ENCODE data around the gene DNAJB14. TPM values are rescaled to one million over a fixed set of nuclear protein-coding genes. Genes with fewer than 3 reads are reported as not detected.

Gene DNAJB14
- total and polyA plus RNA-seq, 2 donors (not counting 1 experiment from before 2014, with no cell fraction given), result 25.1 to 41.5 TPM

GRCh38 chr4:99917575-99917974 is 28.8 kb downstream of the DNAJB14 start:
- Histone ChIP-seq H4K20me1 (ENCODE audit: control insufficient read depth, extremely low read depth, insufficient read depth, low read length) (no peaks in the 10 kb centered on the region), H3K27me3 (ENCODE audit: control insufficient read depth, insufficient read depth, low read length) (no peaks in the 10 kb centered on the region), H3K36me3 (ENCODE audit: control insufficient read depth, insufficient read depth, low read length) (no peaks in the 10 kb centered on the region), H3K27ac (ENCODE audit: insufficient read depth, low read length) (no peak overlapping the region), H3K79me2 (ENCODE audit: control insufficient read depth, insufficient read depth, low read length) (no peaks in the 10 kb centered on the region), H3K9me3 (ENCODE audit: control insufficient read depth, insufficient read depth, low read depth, low read length) (no peaks in the 10 kb centered on the region), H3K4me2 (ENCODE audit: extremely low read depth, insufficient read depth, low read length) (no peak overlapping the region), H3K9ac (ENCODE audit: insufficient read depth, low read length) (no peak overlapping the region), H3K4me3 (replicated peaks in 1 of 4; ENCODE audit: control extremely low read depth in 1 of 4, insufficient read depth in 1 of 4, low read depth in 3 of 4, low read length in 4 of 4) (no peak overlapping the region), H2AFZ (ENCODE audit: low read length) (no peak overlapping the region), H3K4me1 (ENCODE audit: control insufficient read depth, extremely low read depth, insufficient read depth, low read length) (no peaks in the 10 kb centered on the region)
- no peak for DNase-seq (ENCODE audit: low read depth in 2 of 2)
- TF ChIP-seq CTCF (conservative IDR thresholded peaks at IDR 0.05 in 1 of 2, IDR thresholded peaks at IDR 0.05 in 1 of 2; ENCODE audit: low read depth in 1 of 2, low read length in 2 of 2) (no peak), EZH2 (IDR thresholded peaks at IDR 0.05; ENCODE audit: low read length, missing control alignments) (no peak)

- no peak for DNase-seq (ENCODE audit: low read depth in 2 of 2)
- Histone ChIP-seq H3K36me3 (ENCODE audit: control insufficient read depth, insufficient read depth, low read length) (no peaks in the 10 kb centered on the region), H3K79me2 (ENCODE audit: control insufficient read depth, insufficient read depth, low read length) (no peaks in the 10 kb centered on the region), H3K27me3 (ENCODE audit: control insufficient read depth, insufficient read depth, low read length) (no peaks in the 10 kb centered on the region), H3K9ac (ENCODE audit: insufficient read depth, low read length) (no peak overlapping the region), H3K9me3 (ENCODE audit: control insufficient read depth, insufficient read depth, low read depth, low read length) (no peaks in the 10 kb centered on the region), H3K4me1 (ENCODE audit: control insufficient read depth, extremely low read depth, insufficient read depth, low read length) (no peaks in the 10 kb centered on the region), H2AFZ (ENCODE audit: low read length) (no peak overlapping the region), H3K4me3 (replicated peaks in 1 of 4; ENCODE audit: control extremely low read depth in 1 of 4, insufficient read depth in 1 of 4, low read depth in 3 of 4, low read length in 4 of 4) (no peak overlapping the region), H4K20me1 (ENCODE audit: control insufficient read depth, extremely low read depth, insufficient read depth, low read length) (no peaks in the 10 kb centered on the region), H3K27ac (ENCODE audit: insufficient read depth, low read length) (no peak overlapping the region), H3K4me2 (ENCODE audit: extremely low read depth, insufficient read depth, low read length) (no peak overlapping the region)
- TF ChIP-seq EZH2 (IDR thresholded peaks at IDR 0.05; ENCODE audit: low read length, missing control alignments) (no peak), CTCF (conservative IDR thresholded peaks at IDR 0.05 in 1 of 2, IDR thresholded peaks at IDR 0.05 in 1 of 2; ENCODE audit: low read depth in 1 of 2, low read length in 2 of 2) (no peak)
These were observed 31.0 kb downstream of the DNAJB14 start for GRCh38 chr4:99915449-99915848.

GRCh38 chr4:99894998-99895397 is 51.4 kb downstream of the DNAJB14 start:
- no peak for TF ChIP-seq EZH2 (IDR thresholded peaks at IDR 0.05; ENCODE audit: low read length, missing control alignments)
- no peak for TF ChIP-seq CTCF (conservative IDR thresholded peaks at IDR 0.05 in 1 of 2, IDR thresholded peaks at IDR 0.05 in 1 of 2; ENCODE audit: low read depth in 1 of 2, low read length in 2 of 2)

More at GRCh38 chr4:99894998-99895397, 51.4 kb downstream of the DNAJB14 start:
- peak overlapping the region; percentile 90 for H2AFZ ChIP-seq (ENCODE audit: low read length)
- H3K79me2 ChIP-seq (ENCODE audit: control insufficient read depth, insufficient read depth, low read length), result peaks cover 38% of the 10 kb centered on the region
- peaks cover 2% of the 10 kb centered on the region for H3K36me3 ChIP-seq (ENCODE audit: control insufficient read depth, insufficient read depth, low read length)
- peak overlapping the region; percentile 49 for H3K4me2 ChIP-seq (ENCODE audit: extremely low read depth, insufficient read depth, low read length)
- H3K4me3 ChIP-seq (replicated peaks in 1 of 4; ENCODE audit: control extremely low read depth in 1 of 4, insufficient read depth in 1 of 4, low read depth in 3 of 4, low read length in 4 of 4), result peak overlapping the region; percentile 35 to 94 (median 51)
- no peak for DNase-seq (ENCODE audit: low read depth in 2 of 2)
- no peaks in the 10 kb centered on the region for H3K4me1 ChIP-seq (ENCODE audit: control insufficient read depth, extremely low read depth, insufficient read depth, low read length)
- no peaks in the 10 kb centered on the region for H3K9me3 ChIP-seq (ENCODE audit: control insufficient read depth, insufficient read depth, low read depth, low read length)
- peak overlapping the region; percentile 62 for H3K27ac ChIP-seq (ENCODE audit: insufficient read depth, low read length)
- H4K20me1 ChIP-seq (ENCODE audit: control insufficient read depth, extremely low read depth, insufficient read depth, low read length), result no peaks in the 10 kb centered on the region
- H3K9ac ChIP-seq (ENCODE audit: insufficient read depth, low read length), result no peak overlapping the region
- no peaks in the 10 kb centered on the region for H3K27me3 ChIP-seq (ENCODE audit: control insufficient read depth, insufficient read depth, low read length)
